ENCODE results near the gene ANKS1B. TPM values are rescaled to one million over a fixed set of nuclear protein-coding genes. Genes with fewer than 3 reads are reported as not detected.

The ANKS1B gene
- total and polyA plus RNA-seq, 10 of the 15 experiments (the other 5 are each of a cell fraction or from before 2014, with no cell fraction given) = 0.16 to 1.3 (median 0.82) TPM; not detected in 7

DNA sequence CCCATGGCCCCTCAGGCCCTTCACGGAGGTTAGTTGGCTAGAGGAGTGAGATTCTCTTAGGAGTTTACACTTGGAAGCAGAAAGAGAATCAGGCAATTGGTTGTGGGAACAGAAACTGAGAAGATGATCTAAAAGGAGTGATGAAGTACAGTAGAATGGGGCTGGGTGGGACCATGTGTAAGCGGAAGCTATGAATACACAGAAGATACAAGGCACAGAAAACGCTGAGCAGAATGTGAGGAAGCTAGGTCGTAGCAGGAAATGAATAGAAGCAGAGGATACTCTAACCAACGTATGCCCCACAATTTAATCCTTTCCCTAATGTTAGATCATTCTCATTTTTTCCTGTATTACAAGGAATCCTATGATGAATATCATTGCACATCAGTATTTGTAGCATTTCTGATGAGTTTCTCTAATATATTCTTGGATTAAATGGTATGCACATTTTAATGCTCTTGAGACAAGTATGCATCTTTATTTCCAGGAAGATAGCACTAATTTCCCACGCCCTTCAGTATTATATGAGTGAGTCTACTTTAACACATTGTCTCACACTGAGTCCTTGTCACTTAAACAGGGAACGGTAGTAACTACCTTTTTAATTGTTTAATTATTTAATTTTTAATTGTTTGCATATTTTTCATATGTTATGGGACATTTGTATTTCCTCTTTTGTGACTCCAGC is 1066.4 kb downstream of the ANKS1B start:
- no peak overlapping the region for H3K4me2 ChIP-seq (ENCODE audit: control insufficient read depth, insufficient read depth)
- ChIA-PET POLR2A (no interaction called here), CTCF (no interaction called here), SMC1A (ENCODE audit: uncharacterized antibody, unreplicated experiment) (interaction anchor here (1.7 kb wide), 1 partner anchor 196 kb away, joined by 4 read pairs; no protein-coding TSS in a partner anchor), RAD21 (ENCODE audit: unreplicated experiment) (no interaction called here)
- H3K9ac ChIP-seq (ENCODE audit: control insufficient read depth, insufficient read depth, low read length) = no peak overlapping the region
- WGBS (ENCODE audit: insufficient coverage, insufficient replicate concordance, low lambda C conversion rate, missing lambda C conversion rate) = 12% methylated on average over 7 of the region's 7 CpGs
- no peak for ATAC-seq
- H3K79me2 ChIP-seq (ENCODE audit: control insufficient read depth, insufficient read depth, low read length) = no peaks in the 10 kb centered on the region
- TF ChIP-seq NFYA (IDR thresholded peaks at IDR 0.05; ENCODE audit: borderline replicate concordance, low read depth, low read length) = no peak
- no peak for TF ChIP-seq RUNX3 (IDR thresholded peaks at IDR 0.05; ENCODE audit: low read length)
- no peak for TF ChIP-seq EED (IDR thresholded peaks at IDR 0.05; ENCODE audit: low read depth)
- TF ChIP-seq, protein P1, sequence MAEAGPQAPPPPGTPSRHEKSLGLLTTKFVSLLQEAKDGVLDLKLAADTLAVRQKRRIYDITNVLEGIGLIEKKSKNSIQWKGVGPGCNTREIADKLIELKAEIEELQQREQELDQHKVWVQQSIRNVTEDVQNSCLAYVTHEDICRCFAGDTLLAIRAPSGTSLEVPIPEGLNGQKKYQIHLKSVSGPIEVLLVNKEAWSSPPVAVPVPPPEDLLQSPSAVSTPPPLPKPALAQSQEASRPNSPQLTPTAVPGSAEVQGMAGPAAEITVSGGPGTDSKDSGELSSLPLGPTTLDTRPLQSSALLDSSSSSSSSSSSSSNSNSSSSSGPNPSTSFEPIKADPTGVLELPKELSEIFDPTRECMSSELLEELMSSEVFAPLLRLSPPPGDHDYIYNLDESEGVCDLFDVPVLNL (IDR thresholded peaks at IDR 0.05; ENCODE audit: low read depth, low read length) = no peak
- TF ChIP-seq MYC (IDR thresholded peaks at IDR 0.05; ENCODE audit: insufficient read depth, insufficient read length, insufficient replicate concordance, low read length, severe bottlenecking) = no peak
- H3K4me1 ChIP-seq (ENCODE audit: control insufficient read depth, insufficient read depth, low read length) = no peaks in the 10 kb centered on the region
- FAIRE-seq = no peak
- in situ Hi-C loops (cut with MboI) (no loop called here), intact Hi-C loops (cut with micrococcal nuclease; ENCODE audit: unreplicated experiment) (no loop called here)
- no peak for DNase-seq (ENCODE audit: low read depth, low spot score)
- H3K4me3 ChIP-seq = no peak overlapping the region
- no peak overlapping the region for H2AFZ ChIP-seq (ENCODE audit: control insufficient read depth, low read depth, low read length)
- H3K9me3 ChIP-seq (replicated peaks; ENCODE audit: control insufficient read depth, insufficient read depth, low read length) = no peaks in the 10 kb centered on the region
- no peaks in the 10 kb centered on the region for H4K20me1 ChIP-seq (ENCODE audit: control insufficient read depth, insufficient read depth)
- no peaks in the 10 kb centered on the region for H3K36me3 ChIP-seq (ENCODE audit: control insufficient read depth in 2 of 2, insufficient read depth in 2 of 2, low read length in 1 of 2)
- BruUV-seq (replicated peaks) = no TSS peak
- no peaks in the 10 kb centered on the region for H3K27me3 ChIP-seq (replicated peaks in 1 of 2; ENCODE audit: control insufficient read depth in 2 of 2, insufficient read depth in 2 of 2, low read length in 1 of 2)
- no peak overlapping the region for H3K27ac ChIP-seq (ENCODE audit: control insufficient read depth, insufficient read depth)

DNA sequence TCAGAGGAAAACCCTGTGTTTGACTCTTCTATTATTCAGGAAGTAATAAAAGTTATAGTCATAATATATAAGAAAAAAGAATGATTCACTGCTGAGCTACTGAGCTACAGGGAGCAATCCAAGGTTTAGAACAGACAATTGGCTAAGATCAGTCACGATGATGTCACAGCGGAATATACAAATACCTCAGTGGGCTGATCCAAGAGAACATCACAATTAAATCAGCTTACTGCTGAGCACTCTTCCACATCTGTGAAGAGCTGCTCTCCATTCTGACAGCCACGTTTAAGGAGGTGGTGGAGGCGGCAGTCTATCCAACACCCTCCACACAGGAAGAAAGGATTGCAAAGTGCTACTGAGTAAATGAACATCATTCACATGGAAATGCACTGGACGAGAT is 1068.6 kb downstream of the ANKS1B start:
- whole genome bisulfite sequencing (ENCODE audit: insufficient coverage, insufficient replicate concordance, low lambda C conversion rate, missing lambda C conversion rate) = 42% methylated on average over 5 of the region's 5 CpGs
- TF ChIP-seq, protein P2, sequence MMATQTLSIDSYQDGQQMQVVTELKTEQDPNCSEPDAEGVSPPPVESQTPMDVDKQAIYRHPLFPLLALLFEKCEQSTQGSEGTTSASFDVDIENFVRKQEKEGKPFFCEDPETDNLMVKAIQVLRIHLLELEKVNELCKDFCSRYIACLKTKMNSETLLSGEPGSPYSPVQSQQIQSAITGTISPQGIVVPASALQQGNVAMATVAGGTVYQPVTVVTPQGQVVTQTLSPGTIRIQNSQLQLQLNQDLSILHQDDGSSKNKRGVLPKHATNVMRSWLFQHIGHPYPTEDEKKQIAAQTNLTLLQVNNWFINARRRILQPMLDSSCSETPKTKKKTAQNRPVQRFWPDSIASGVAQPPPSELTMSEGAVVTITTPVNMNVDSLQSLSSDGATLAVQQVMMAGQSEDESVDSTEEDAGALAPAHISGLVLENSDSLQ (IDR thresholded peaks at IDR 0.05) = no peak
- TF ChIP-seq, protein P3, sequence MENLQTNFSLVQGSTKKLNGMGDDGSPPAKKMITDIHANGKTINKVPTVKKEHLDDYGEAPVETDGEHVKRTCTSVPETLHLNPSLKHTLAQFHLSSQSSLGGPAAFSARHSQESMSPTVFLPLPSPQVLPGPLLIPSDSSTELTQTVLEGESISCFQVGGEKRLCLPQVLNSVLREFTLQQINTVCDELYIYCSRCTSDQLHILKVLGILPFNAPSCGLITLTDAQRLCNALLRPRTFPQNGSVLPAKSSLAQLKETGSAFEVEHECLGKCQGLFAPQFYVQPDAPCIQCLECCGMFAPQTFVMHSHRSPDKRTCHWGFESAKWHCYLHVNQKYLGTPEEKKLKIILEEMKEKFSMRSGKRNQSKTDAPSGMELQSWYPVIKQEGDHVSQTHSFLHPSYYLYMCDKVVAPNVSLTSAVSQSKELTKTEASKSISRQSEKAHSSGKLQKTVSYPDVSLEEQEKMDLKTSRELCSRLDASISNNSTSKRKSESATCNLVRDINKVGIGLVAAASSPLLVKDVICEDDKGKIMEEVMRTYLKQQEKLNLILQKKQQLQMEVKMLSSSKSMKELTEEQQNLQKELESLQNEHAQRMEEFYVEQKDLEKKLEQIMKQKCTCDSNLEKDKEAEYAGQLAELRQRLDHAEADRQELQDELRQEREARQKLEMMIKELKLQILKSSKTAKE (IDR thresholded peaks at IDR 0.05; ENCODE audit: low read depth, poor library complexity, severe bottlenecking) = no peak
- TF ChIP-seq TAF1 (IDR thresholded peaks at IDR 0.05; ENCODE audit: borderline replicate concordance, low read depth, low read length) = no peak
- TF ChIP-seq TCF3 (IDR thresholded peaks at IDR 0.05; ENCODE audit: borderline replicate concordance, insufficient read depth, low read depth, low read length) = no peak
- TF ChIP-seq, protein P4, sequence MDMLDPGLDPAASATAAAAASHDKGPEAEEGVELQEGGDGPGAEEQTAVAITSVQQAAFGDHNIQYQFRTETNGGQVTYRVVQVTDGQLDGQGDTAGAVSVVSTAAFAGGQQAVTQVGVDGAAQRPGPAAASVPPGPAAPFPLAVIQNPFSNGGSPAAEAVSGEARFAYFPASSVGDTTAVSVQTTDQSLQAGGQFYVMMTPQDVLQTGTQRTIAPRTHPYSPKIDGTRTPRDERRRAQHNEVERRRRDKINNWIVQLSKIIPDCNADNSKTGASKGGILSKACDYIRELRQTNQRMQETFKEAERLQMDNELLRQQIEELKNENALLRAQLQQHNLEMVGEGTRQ (IDR thresholded peaks at IDR 0.05; ENCODE audit: borderline replicate concordance, low read depth, low read length) = no peak

More for the DNA sequence above, 1068.6 kb downstream of the ANKS1B start:
- no peak overlapping the region for H3K9ac ChIP-seq (ENCODE audit: control insufficient read depth, insufficient read depth, low read length)
- no peaks in the 10 kb centered on the region for H3K9me3 ChIP-seq (replicated peaks; ENCODE audit: control insufficient read depth, insufficient read depth, low read length)
- ChIA-PET SMC1A (ENCODE audit: uncharacterized antibody, unreplicated experiment) (interaction anchor here (0.5 kb wide), 1 partner anchor 28 kb away, joined by 3 read pairs; no protein-coding TSS in a partner anchor), POLR2A (no interaction called here), CTCF (no interaction called here), RAD21 (ENCODE audit: unreplicated experiment) (no interaction called here)
- no peaks in the 10 kb centered on the region for H4K20me1 ChIP-seq (ENCODE audit: control insufficient read depth, insufficient read depth)
- in situ Hi-C loops (cut with MboI) = no loop called here
- no peak overlapping the region for H2AFZ ChIP-seq (ENCODE audit: control insufficient read depth, low read depth, low read length)
- H3K36me3 ChIP-seq (ENCODE audit: control insufficient read depth in 2 of 2, insufficient read depth in 2 of 2, low read length in 1 of 2) = no peaks in the 10 kb centered on the region
- ATAC-seq (no peak), FAIRE-seq (no peak), DNase-seq (ENCODE audit: low read depth, low spot score) (no peak)
- H3K27me3 ChIP-seq (replicated peaks in 1 of 2; ENCODE audit: control insufficient read depth in 2 of 2, insufficient read depth in 2 of 2, low read length in 1 of 2) = no peaks in the 10 kb centered on the region
- intact Hi-C loops (cut with micrococcal nuclease; ENCODE audit: unreplicated experiment) = no loop called here
- no peaks in the 10 kb centered on the region for H3K4me1 ChIP-seq (ENCODE audit: control insufficient read depth, insufficient read depth, low read length)
- H3K4me3 ChIP-seq = no peak overlapping the region
- no TSS peak for BruUV-seq (replicated peaks)
- no peak overlapping the region for H3K27ac ChIP-seq (ENCODE audit: control insufficient read depth, insufficient read depth)
- H3K4me2 ChIP-seq (ENCODE audit: control insufficient read depth, insufficient read depth) = no peak overlapping the region
- H3K79me2 ChIP-seq (ENCODE audit: control insufficient read depth, insufficient read depth, low read length) = no peaks in the 10 kb centered on the region
